H9 (cell line): Measurements from ENCODE around the gene RPS6KA6. TPM values are rescaled to one million over a fixed set of nuclear protein-coding genes. Genes with fewer than 3 reads are reported as not detected.

Experiments used
- DNase-seq: peaks from one replicate; pipeline ENCODE4 v3.0.0-alpha.2; 2017
- H2AFZ ChIP-seq: one replicate; pipeline ENCODE4 v1.6.1; 2013; ENCODE audit warnings: mild to moderate bottlenecking, low read length, control low read depth, moderate library complexity
- H2AK5ac ChIP-seq: 2 replicates; pipeline ENCODE4 v1.6.1; 2013; ENCODE audit warnings: low read length, control low read depth, mixed read lengths; ENCODE audit not compliant: insufficient read length
- H2BK120ac ChIP-seq: one replicate; pipeline ENCODE4 v1.6.1; 2013; ENCODE audit warnings: low read depth, mild to moderate bottlenecking, low read length, control low read depth, inconsistent platforms; ENCODE audit not compliant: poor library complexity, severe bottlenecking
- H2BK12ac ChIP-seq: 2 replicates; pipeline ENCODE4 v1.6.1; 2013; ENCODE audit warnings: low read length, control low read depth, mixed read lengths, low read depth; ENCODE audit not compliant: insufficient read length
- H2BK15ac ChIP-seq: 2 replicates; pipeline ENCODE4 v1.6.1; 2013; ENCODE audit warnings: low read depth, low read length, control low read depth
- H2BK20ac ChIP-seq: one replicate; pipeline ENCODE4 v1.6.1; 2013; ENCODE audit warnings: low read depth, mild to moderate bottlenecking, low read length, control low read depth, inconsistent platforms; ENCODE audit not compliant: poor library complexity, severe bottlenecking
- H2BK5ac ChIP-seq: 2 replicates; pipeline ENCODE4 v1.6.1; 2013; ENCODE audit warnings: low read length, control low read depth, mixed read lengths; ENCODE audit not compliant: insufficient read length
- H3K14ac ChIP-seq: 2 replicates; pipeline ENCODE4 v1.6.1; 2013; ENCODE audit warnings: low read length, control low read depth; ENCODE audit not compliant: insufficient read depth
- H3K18ac ChIP-seq: 2 replicates; pipeline ENCODE4 v1.6.1; 2013; ENCODE audit warnings: low read depth, mild to moderate bottlenecking, mixed read lengths, low read length, control low read depth; ENCODE audit not compliant: insufficient read length
- H3K23ac ChIP-seq: 2 replicates; pipeline ENCODE4 v1.6.1; 2013; ENCODE audit warnings: low read length, control low read depth, mixed read lengths, low read depth; ENCODE audit not compliant: insufficient read length
- H3K23me2 ChIP-seq: 2 replicates; pipeline ENCODE4 v1.6.1; 2013; ENCODE audit warnings: low read depth, mild to moderate bottlenecking, mixed read lengths, low read length, control low read depth; ENCODE audit not compliant: insufficient read length, poor library complexity, severe bottlenecking
- H3K27ac ChIP-seq: 2 replicates; pipeline ENCODE4 v1.5.1; 2013; ENCODE audit warnings: low read length, control low read depth, mixed read lengths, low read depth; ENCODE audit not compliant: insufficient read length
- H3K27me3 ChIP-seq: 2 replicates; pipeline ENCODE4 v1.6.1; 2013; ENCODE audit warnings: low read length, control low read depth, inconsistent platforms; ENCODE audit not compliant: insufficient read depth
- H3K4ac ChIP-seq: 2 replicates; pipeline ENCODE4 v1.6.1; 2013; ENCODE audit warnings: low read depth, mild to moderate bottlenecking, control low read depth, inconsistent platforms, low read length, moderate library complexity
- H3K4me1 ChIP-seq: 2 replicates; pipeline ENCODE4 v1.6.1; 2013; ENCODE audit warnings: low read length, control low read depth, inconsistent platforms; ENCODE audit not compliant: insufficient read depth
- H3K4me2 ChIP-seq: 2 replicates; pipeline ENCODE4 v1.6.1; 2013; ENCODE audit warnings: low read length, control low read depth, mixed read lengths; ENCODE audit not compliant: insufficient read length, insufficient read depth
- H3K56ac ChIP-seq: 2 replicates; pipeline ENCODE4 v1.6.1; 2013; ENCODE audit warnings: low read depth, mild to moderate bottlenecking, mixed read lengths, low read length, control low read depth; ENCODE audit not compliant: insufficient read length
- H3K79me1 ChIP-seq: 2 replicates; pipeline ENCODE4 v1.6.1; 2013; ENCODE audit warnings: low read depth, mild to moderate bottlenecking, moderate library complexity, low read length, control low read depth, inconsistent platforms; ENCODE audit not compliant: insufficient read depth, poor library complexity, severe bottlenecking
- H3K79me2 ChIP-seq: 2 replicates; pipeline ENCODE4 v1.6.1; 2013; ENCODE audit warnings: low read length, control low read depth, inconsistent platforms; ENCODE audit not compliant: insufficient read depth
- H3K9ac ChIP-seq: 2 replicates; pipeline ENCODE4 v1.6.1; 2013; ENCODE audit warnings: low read length, control low read depth, mixed read lengths; ENCODE audit not compliant: insufficient read length; ENCODE audit errors: extremely low read depth
- H3K9me3 ChIP-seq: one replicate; pipeline ENCODE4 v1.6.1; 2013; ENCODE audit warnings: low read depth, low read length, inconsistent platforms; ENCODE audit not compliant: control insufficient read depth
- H3T11ph ChIP-seq: one replicate; pipeline ENCODE4 v1.6.1; 2013; ENCODE audit warnings: mild to moderate bottlenecking, low read length, control low read depth, inconsistent platforms
- H4K20me1 ChIP-seq: one replicate; pipeline ENCODE4 v1.6.1; 2013; ENCODE audit not compliant: control insufficient read depth, insufficient read length, insufficient read depth
- H4K5ac ChIP-seq: 2 replicates; pipeline ENCODE4 v1.6.1; 2013; ENCODE audit warnings: low read depth, mild to moderate bottlenecking, mixed read lengths, low read length, control low read depth; ENCODE audit not compliant: insufficient read length
- H4K8ac ChIP-seq: replicated peaks from 2 replicates; pipeline ENCODE4 v1.6.1; 2013; ENCODE audit warnings: low read length, control low read depth, mixed read lengths, low read depth; ENCODE audit not compliant: insufficient read length
- H4K91ac ChIP-seq: 2 replicates; pipeline ENCODE4 v1.6.1; 2013; ENCODE audit warnings: low read depth, mild to moderate bottlenecking, moderate library complexity, mixed read lengths, low read length, control low read depth; ENCODE audit not compliant: insufficient read length
- H3K27ac Mint-ChIP-seq, 3 experiments: 2 replicates in 2 of 3; 3 replicates in 1 of 3; pipeline ENCODE4 v1.8.0; 2020 to 2021; ENCODE audit warnings: mixed read lengths in 3 of 3, mild to moderate bottlenecking in 1 of 3, moderate library complexity in 1 of 3
- H3K27me3 Mint-ChIP-seq: 2 replicates; pipeline ENCODE4 v1.8.0; 2021; ENCODE audit warnings: low read depth, mild to moderate bottlenecking, moderate library complexity, mixed read lengths
- H3K36me3 Mint-ChIP-seq, 3 experiments: 2 replicates in 2 of 3; 3 replicates in 1 of 3; pipeline ENCODE4 v1.8.0; 2020 to 2021; ENCODE audit warnings: low read depth in 3 of 3, mixed read lengths in 3 of 3; ENCODE audit not compliant: insufficient read depth in 1 of 3
- H3K4me1 Mint-ChIP-seq, 2 experiments: 2 replicates each; pipeline ENCODE4 v1.8.0; 2020; ENCODE audit warnings: mixed read lengths in 2 of 2
- H3K4me3 Mint-ChIP-seq, 2 experiments: 2 replicates in 1 of 2; 3 replicates in 1 of 2; pipeline ENCODE4 v1.8.0; 2020 to 2021; ENCODE audit warnings: mild to moderate bottlenecking in 2 of 2, mixed read lengths in 2 of 2, moderate library complexity in 1 of 2
- H3K9me3 Mint-ChIP-seq, 2 experiments: 2 replicates in 1 of 2; 3 replicates in 1 of 2; pipeline ENCODE4 v1.8.0; 2020; ENCODE audit warnings: mild to moderate bottlenecking in 2 of 2, mixed read lengths in 2 of 2, moderate library complexity in 1 of 2
- CTCF ChIP-seq: fragments of 200-600 bp; sonication (generic); conservative IDR thresholded peaks from 3 replicates; pipeline ENCODE4 v1.8.0; 2021; ENCODE audit warnings: antibody characterized with exemption, mild to moderate bottlenecking
- WGBS: extraction: QIAGEN DNeasy Blood & Tissue Kit; methylation state at CpG from one replicate; pipeline ENCODE4 v1.1.7; 2013; ENCODE audit warnings: missing lambda C conversion rate, low lambda C conversion rate, mixed read lengths; ENCODE audit not compliant: insufficient read length; ENCODE audit errors: extremely low coverage; 5-methylcytosine and 5-hydroxymethylcytosine counted together
- total RNA-seq: library from RNA; stranded (reverse); gene quantifications from 2 replicates; pipeline ENCODE4 v1.2.1, GENCODE V29; 2021

The RPS6KA6 gene
- total RNA-seq, 1 experiment from 2014 or later, result 12.1 TPM

GRCh38 chrX:84153538-84153937, 34.5 kb downstream of the RPS6KA6 start:
- H3K27me3 ChIP-seq, result no peaks in the 10 kb centered on the region
- H3K27ac ChIP-seq, result no peak overlapping the region
- Mint-ChIP-seq H3K4me3 (no peak overlapping the region), H3K4me1 (no peaks in the 10 kb centered on the region), H3K27ac (no peak overlapping the region), H3K36me3 (peaks cover 0 to 5% (median 0%) of the 10 kb centered on the region in 3 experiments; a peak in 4 of 7 replicates), H3K9me3 (peaks cover 32 to 35% of the 10 kb centered on the region in 2 experiments), H3K27me3 (no peaks in the 10 kb centered on the region)
- no peak overlapping the region for H2BK12ac ChIP-seq
- H4K91ac ChIP-seq, result no peak overlapping the region
- no peak overlapping the region for H3K14ac ChIP-seq
- H3K4me2 ChIP-seq, result no peak overlapping the region
- H3K9ac ChIP-seq, result no peak overlapping the region
- WGBS, result no CpG with 5 or more reads among the region's 1 CpG
- H2AFZ ChIP-seq, result no peak overlapping the region
- no peak overlapping the region for H3K18ac ChIP-seq
- H4K20me1 ChIP-seq, result no peaks in the 10 kb centered on the region
- no peak for TF ChIP-seq CTCF
- no peak overlapping the region for H3T11ph ChIP-seq
- no peak for DNase-seq
- H3K4me1 ChIP-seq, result no peaks in the 10 kb centered on the region
- no peak overlapping the region for H3K4ac ChIP-seq
- no peak overlapping the region for H4K8ac ChIP-seq
- H3K9me3 ChIP-seq, result peaks cover 17% of the 10 kb centered on the region
- H2BK120ac ChIP-seq, result no peak overlapping the region
- H3K79me1 ChIP-seq, result no peaks in the 10 kb centered on the region
- no peak overlapping the region for H2BK20ac ChIP-seq
- H3K23ac ChIP-seq, result no peak overlapping the region
- H3K23me2 ChIP-seq, result no peaks in the 10 kb centered on the region
- H2BK5ac ChIP-seq, result no peak overlapping the region
- H4K5ac ChIP-seq, result no peak overlapping the region
- H2BK15ac ChIP-seq, result no peak overlapping the region
- H2AK5ac ChIP-seq, result no peak overlapping the region
- H3K79me2 ChIP-seq, result no peaks in the 10 kb centered on the region
- H3K56ac ChIP-seq, result no peak overlapping the region
